ENCODE measurements around the gene IL3.

The IL3 gene

GRCh38 chr5:132050661-132051552 lies 9.5 kb upstream of the IL3 start:
- no peak overlapping the region for H3K27ac ChIP-seq
- H3K27me3 ChIP-seq = peaks cover 6% of the 10 kb centered on the region
- H3K4me1 ChIP-seq (ENCODE audit: control insufficient read depth in 1 of 2, insufficient read depth in 1 of 2, low read depth in 1 of 2, low read length in 1 of 2) = no peaks in the 10 kb centered on the region
- H3K9me3 ChIP-seq = no peaks in the 10 kb centered on the region
- no peak overlapping the region for H3K4me3 ChIP-seq (ENCODE audit: low read depth in 1 of 2, low read length in 1 of 2)
- no peak for TF ChIP-seq CTCF (IDR thresholded peaks at IDR 0.05)
- no peaks in the 10 kb centered on the region for H3K36me3 ChIP-seq

GRCh38 chr5:132052520-132052919 lies 7.9 kb upstream of the IL3 start:
- H3K27me3 ChIP-seq = peaks cover 6% of the 10 kb centered on the region
- no peaks in the 10 kb centered on the region for H3K4me1 ChIP-seq (ENCODE audit: control insufficient read depth in 1 of 2, insufficient read depth in 1 of 2, low read depth in 1 of 2, low read length in 1 of 2)
- H3K27ac ChIP-seq = no peak overlapping the region
- H3K9me3 ChIP-seq = no peaks in the 10 kb centered on the region
- H3K36me3 ChIP-seq = no peaks in the 10 kb centered on the region
- no peak for TF ChIP-seq CTCF (IDR thresholded peaks at IDR 0.05)
- H3K4me3 ChIP-seq (ENCODE audit: low read depth in 1 of 2, low read length in 1 of 2) = no peak overlapping the region

- Histone ChIP-seq H3K27me3 (peaks cover 6% of the 10 kb centered on the region), H3K27ac (no peak overlapping the region), H3K4me1 (ENCODE audit: control insufficient read depth in 1 of 2, insufficient read depth in 1 of 2, low read depth in 1 of 2, low read length in 1 of 2) (no peaks in the 10 kb centered on the region), H3K4me3 (ENCODE audit: low read depth in 1 of 2, low read length in 1 of 2) (no peak overlapping the region), H3K9me3 (no peaks in the 10 kb centered on the region), H3K36me3 (no peaks in the 10 kb centered on the region)
- TF ChIP-seq CTCF (IDR thresholded peaks at IDR 0.05) = no peak
These were observed 7.0 kb upstream of the IL3 start for GRCh38 chr5:132053483-132053882.

DNA sequence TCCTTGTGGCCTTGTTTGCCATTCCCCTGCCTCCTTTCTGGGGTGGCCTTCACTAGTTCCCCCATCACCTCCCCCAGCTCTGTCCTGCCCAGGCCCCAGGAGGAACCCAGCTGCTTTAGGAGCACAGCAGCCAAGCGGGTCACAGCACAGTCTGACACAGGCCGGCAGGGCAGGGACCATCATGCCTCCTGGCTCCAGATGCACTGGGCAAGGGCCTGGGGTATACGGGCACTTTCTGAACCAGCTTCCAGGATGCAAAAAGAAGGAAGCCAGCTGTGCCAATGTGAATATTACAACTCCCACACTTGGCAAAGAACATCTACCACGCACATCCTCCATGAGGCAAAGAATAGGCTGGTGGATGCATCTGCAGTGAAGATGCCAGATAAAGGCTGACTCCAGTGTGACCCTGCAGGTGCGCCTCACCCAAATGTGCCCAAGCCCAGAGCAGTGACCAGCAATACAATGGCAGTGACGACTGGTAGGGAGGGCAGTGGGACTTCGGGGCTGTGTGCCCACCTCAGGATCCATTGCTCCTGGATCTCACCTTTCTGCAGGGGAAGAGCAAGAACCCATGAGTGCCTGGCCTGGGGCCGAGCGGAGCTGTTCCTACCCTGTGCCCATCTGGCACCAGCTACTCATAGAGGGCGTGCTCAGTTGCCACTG lies 6.3 kb upstream of the IL3 start:
- TF ChIP-seq CTCF (IDR thresholded peaks at IDR 0.05) = no peak
- H3K27me3 ChIP-seq = peaks cover 6% of the 10 kb centered on the region
- no peak overlapping the region for H3K4me3 ChIP-seq (ENCODE audit: low read depth in 1 of 2, low read length in 1 of 2)
- no peaks in the 10 kb centered on the region for H3K9me3 ChIP-seq
- no peak overlapping the region for H3K27ac ChIP-seq
- no peaks in the 10 kb centered on the region for H3K36me3 ChIP-seq
- H3K4me1 ChIP-seq (ENCODE audit: control insufficient read depth in 1 of 2, insufficient read depth in 1 of 2, low read depth in 1 of 2, low read length in 1 of 2) = no peaks in the 10 kb centered on the region

GRCh38 chr5:132054697-132055440 lies 5.6 kb upstream of the IL3 start:
- no peaks in the 10 kb centered on the region for H3K36me3 ChIP-seq
- H3K4me3 ChIP-seq (ENCODE audit: low read depth in 1 of 2, low read length in 1 of 2) = no peak overlapping the region
- peaks cover 6% of the 10 kb centered on the region for H3K27me3 ChIP-seq
- H3K27ac ChIP-seq = no peak overlapping the region
- TF ChIP-seq CTCF (IDR thresholded peaks at IDR 0.05) = no peak
- no peaks in the 10 kb centered on the region for H3K4me1 ChIP-seq (ENCODE audit: control insufficient read depth in 1 of 2, insufficient read depth in 1 of 2, low read depth in 1 of 2, low read length in 1 of 2)
- H3K9me3 ChIP-seq = no peaks in the 10 kb centered on the region
